Neural cell (in vitro differentiated cells): ENCODE data around the gene TANGO6. TPM values are rescaled to one million over a fixed set of nuclear protein-coding genes. Genes with fewer than 3 reads are reported as not detected.
A peak's percentile ranks its signal among the peaks of the same experiment; 100 is the strongest.

Experiments
- H2AFZ ChIP-seq: fragments of 200-600, 300-800 bp; sonication (generic), shearing (Covaris generic); 2 replicates; pipeline ENCODE4 v1.6.0; 2014; ENCODE audit warnings: low read depth, mild to moderate bottlenecking, antibody characterized with exemption, low read length, moderate library complexity
- H3F3A ChIP-seq: fragments of 200-600 bp; shearing (Covaris generic); 2 replicates; pipeline ENCODE4 v1.6.1; 2016; ENCODE audit warnings: mild to moderate bottlenecking, moderate library complexity, mixed read lengths, antibody characterized with exemption, low read length; ENCODE audit not compliant: insufficient read depth, poor library complexity, severe bottlenecking
- H3K27ac ChIP-seq: fragments of 200-600, 300-800 bp; sonication (generic), shearing (Covaris generic); 2 replicates; pipeline ENCODE4 v1.5.1; 2014; ENCODE audit warnings: mild to moderate bottlenecking, low read length, moderate library complexity
- H3K27me3 ChIP-seq: fragments of 300-800, 200-600 bp; sonication (generic), shearing (Covaris generic); 2 replicates; pipeline ENCODE4 v1.6.0; 2014; ENCODE audit warnings: mild to moderate bottlenecking, low read depth, low read length, moderate library complexity; ENCODE audit not compliant: insufficient read depth
- H3K36me3 ChIP-seq: fragments of 300-800, 200-600 bp; sonication (generic), shearing (Covaris generic); 2 replicates; pipeline ENCODE4 v1.5.1; 2014; ENCODE audit warnings: mild to moderate bottlenecking, antibody characterized with exemption, low read length, moderate library complexity; ENCODE audit not compliant: insufficient read depth
- H3K4me2 ChIP-seq: fragments of 300-800, 200-600 bp; sonication (generic), shearing (Covaris generic); 2 replicates; pipeline ENCODE4 v1.6.0; 2014; ENCODE audit warnings: mild to moderate bottlenecking, low read length
- H3K4me3 ChIP-seq: fragments of 300-800, 200-600 bp; sonication (generic), shearing (Covaris generic); 2 replicates; pipeline ENCODE4 v1.5.1; 2014; ENCODE audit warnings: mild to moderate bottlenecking, low read length, moderate library complexity
- H3K79me2 ChIP-seq: fragments of 200-600 bp; shearing (Covaris generic); replicated peaks from 2 replicates; pipeline ENCODE4 v1.6.0; 2014; ENCODE audit warnings: mild to moderate bottlenecking, low read length, moderate library complexity; ENCODE audit not compliant: insufficient read depth
- H3K9ac ChIP-seq: fragments of 300-800, 200-600 bp; sonication (generic), shearing (Covaris generic); 2 replicates; pipeline ENCODE4 v1.6.1; 2016; ENCODE audit warnings: mild to moderate bottlenecking, low read length, mixed read lengths
- H3K9me2 ChIP-seq: fragments of 200-600 bp; shearing (Covaris generic); 2 replicates; pipeline ENCODE4 v1.6.1; 2016; ENCODE audit warnings: mild to moderate bottlenecking, low read length, mixed read lengths; ENCODE audit not compliant: insufficient read depth
- H3K9me3 ChIP-seq: fragments of 200-600, 300-800 bp; sonication (generic), shearing (Covaris generic); 2 replicates; pipeline ENCODE4 v1.6.1; 2016; ENCODE audit warnings: mild to moderate bottlenecking, mixed run types, low read length, moderate library complexity, mixed read lengths
- H4K20me1 ChIP-seq: fragments of 200-600 bp; shearing (Covaris generic); 2 replicates; pipeline ENCODE4 v1.6.1; 2016; ENCODE audit warnings: mild to moderate bottlenecking, mixed run types; ENCODE audit not compliant: insufficient read depth
- CTCF ChIP-seq: fragments of 450-650 bp; IDR thresholded peaks from 2 replicates; pipeline ENCODE4 v1.5.1; 2014; ENCODE audit warnings: antibody characterized with exemption, mild to moderate bottlenecking, moderate library complexity; ENCODE audit not compliant: poor library complexity, severe bottlenecking
- EP300 ChIP-seq: fragments of 450-650 bp; conservative IDR thresholded peaks from 2 replicates; pipeline ENCODE4 v1.6.1; 2014; ENCODE audit warnings: antibody characterized with exemption, mild to moderate bottlenecking, moderate library complexity; ENCODE audit not compliant: poor library complexity, severe bottlenecking
- EZH2 ChIP-seq: fragments of 200-600, 300-800 bp; shearing (Covaris generic), sonication (generic); IDR thresholded peaks from 2 replicates; pipeline ENCODE4 v1.6.1; 2014; ENCODE audit warnings: antibody characterized with exemption, low read length, borderline replicate concordance, mild to moderate bottlenecking; ENCODE audit not compliant: insufficient read depth, poor library complexity, severe bottlenecking
- MXI1 ChIP-seq: fragments of 450-650 bp; conservative IDR thresholded peaks from 2 replicates; pipeline ENCODE4 v1.6.1; 2014; ENCODE audit warnings: antibody characterized with exemption, mild to moderate bottlenecking; ENCODE audit not compliant: poor library complexity, severe bottlenecking
- POLR2AphosphoS5 ChIP-seq: IDR thresholded peaks from 2 replicates; pipeline ENCODE4 v1.6.1; 2012
- RAD21 ChIP-seq: fragments of 450-650 bp; conservative IDR thresholded peaks from 2 replicates; pipeline ENCODE4 v1.6.1; 2014; ENCODE audit warnings: antibody characterized with exemption, mild to moderate bottlenecking, moderate library complexity
- REST ChIP-seq: IDR thresholded peaks from 2 replicates; pipeline ENCODE4 v1.6.1; 2012; ENCODE audit warnings: borderline replicate concordance
- SMC3 ChIP-seq: fragments of 450-650 bp; conservative IDR thresholded peaks from 2 replicates; pipeline ENCODE4 v1.6.1; 2014; ENCODE audit warnings: antibody characterized with exemption, mild to moderate bottlenecking, moderate library complexity; ENCODE audit not compliant: poor library complexity
- TAF1 ChIP-seq: IDR thresholded peaks from 2 replicates; pipeline ENCODE4 v1.6.1; 2012; ENCODE audit warnings: low read depth
- polyA plus RNA-seq: library from polyadenylated mRNA; depleted of rRNA; stranded (reverse); fragments of >200 nt; gene quantifications from 2 replicates; pipeline ENCODE4 v1.2.3, GENCODE V29; 2014

TANGO6 gene
- polyA plus RNA-seq, 1 donor from 2014 or later: 9.5 TPM

GRCh38 chr16:69131167-69131838 is 288.0 kb downstream of the TANGO6 start:
- H3K9ac ChIP-seq: peak overlapping the region; percentile 98
- H3K27me3 ChIP-seq: no peaks in the 10 kb centered on the region
- H2AFZ ChIP-seq: peak overlapping the region; percentile 57
- peak overlapping the region; percentile 83 for H3K4me3 ChIP-seq
- H3K36me3 ChIP-seq: no peaks in the 10 kb centered on the region
- peak overlapping the region; percentile 70 for H3K4me2 ChIP-seq
- no peaks in the 10 kb centered on the region for H3K9me2 ChIP-seq
- H3K79me2 ChIP-seq: peaks cover 59% of the 10 kb centered on the region
- peak overlapping the region; percentile 95 for H3K27ac ChIP-seq
- H3K9me3 ChIP-seq: no peaks in the 10 kb centered on the region
- no peaks in the 10 kb centered on the region for H4K20me1 ChIP-seq
- H3F3A ChIP-seq: no peaks in the 10 kb centered on the region
- TF ChIP-seq SMC3 (no peak), EZH2 (no peak), RAD21 (no peak), TAF1 (no peak), REST (no peak), EP300 (no peak), MXI1 (no peak), POLR2AphosphoS5 (no peak), CTCF (no peak)

- Histone ChIP-seq H3K9me2 (no peaks in the 10 kb centered on the region), H3K36me3 (no peaks in the 10 kb centered on the region), H3K27ac (peak overlapping the region; percentile 95), H3K9ac (peak overlapping the region; percentile 98), H4K20me1 (no peaks in the 10 kb centered on the region), H3K4me2 (peak overlapping the region; percentile 70), H3K9me3 (no peaks in the 10 kb centered on the region), H3K27me3 (no peaks in the 10 kb centered on the region), H2AFZ (peak overlapping the region; percentile 57), H3K79me2 (peaks cover 62% of the 10 kb centered on the region), H3F3A (no peaks in the 10 kb centered on the region), H3K4me3 (peak overlapping the region; percentile 83)
- TF ChIP-seq TAF1 (peak; percentile 41), POLR2AphosphoS5 (no peak), EP300 (no peak), SMC3 (no peak), CTCF (no peak), RAD21 (no peak), REST (peak; percentile 50)
Observed at GRCh38 chr16:69131839-69132423, 288.6 kb downstream of the TANGO6 start.
